ENCODE measurements around the gene JAK1.

The JAK1 gene

GRCh38 chr1:64849942-64850341 lies 116.4 kb downstream of the JAK1 start:
- DNase-seq, result no peak
- H3K9me3 ChIP-seq (ENCODE audit: severe bottlenecking), result no peaks in the 10 kb centered on the region
- no peaks in the 10 kb centered on the region for H3K27me3 ChIP-seq (ENCODE audit: insufficient read depth, low read depth, severe bottlenecking)
- H3K4me3 ChIP-seq (ENCODE audit: low read depth, low read length), result no peak overlapping the region
- H3K27ac ChIP-seq, result no peak overlapping the region
- TF ChIP-seq CTCF (IDR thresholded peaks at IDR 0.05; ENCODE audit: low read depth, low read length), result no peak
- no peaks in the 10 kb centered on the region; the same call in none of the 2 replicates for H3K36me3 ChIP-seq

GRCh38 chr1:64848803-64849202 lies 117.5 kb downstream of the JAK1 start:
- no peak for DNase-seq
- Histone ChIP-seq H3K27me3 (ENCODE audit: insufficient read depth, low read depth, severe bottlenecking) (no peaks in the 10 kb centered on the region), H3K4me3 (ENCODE audit: low read depth, low read length) (no peak overlapping the region), H3K27ac (no peak overlapping the region), H3K9me3 (ENCODE audit: severe bottlenecking) (no peaks in the 10 kb centered on the region), H3K36me3 (peaks cover 2% of the 10 kb centered on the region)
- no peak for TF ChIP-seq CTCF (IDR thresholded peaks at IDR 0.05; ENCODE audit: low read depth, low read length)

GRCh38 chr1:64848136-64848535 lies 118.2 kb downstream of the JAK1 start:
- no peak for DNase-seq
- Histone ChIP-seq H3K27me3 (ENCODE audit: insufficient read depth, low read depth, severe bottlenecking) (no peaks in the 10 kb centered on the region), H3K9me3 (ENCODE audit: severe bottlenecking) (no peaks in the 10 kb centered on the region), H3K4me3 (ENCODE audit: low read depth, low read length) (no peak overlapping the region), H3K36me3 (peaks cover 5% of the 10 kb centered on the region), H3K27ac (no peak overlapping the region)
- no peak for TF ChIP-seq CTCF (IDR thresholded peaks at IDR 0.05; ENCODE audit: low read depth, low read length)

GRCh38 chr1:64847666-64848065 lies 118.7 kb downstream of the JAK1 start:
- Histone ChIP-seq H3K27me3 (ENCODE audit: insufficient read depth, low read depth, severe bottlenecking) (no peaks in the 10 kb centered on the region), H3K4me3 (ENCODE audit: low read depth, low read length) (no peak overlapping the region), H3K9me3 (ENCODE audit: severe bottlenecking) (no peaks in the 10 kb centered on the region), H3K27ac (no peak overlapping the region), H3K36me3 (peaks cover 5% of the 10 kb centered on the region)
- no peak for TF ChIP-seq CTCF (IDR thresholded peaks at IDR 0.05; ENCODE audit: low read depth, low read length)
- DNase-seq, result no peak

- H3K27me3 ChIP-seq (ENCODE audit: insufficient read depth, low read depth, severe bottlenecking), result no peaks in the 10 kb centered on the region
- no peak overlapping the region for H3K4me3 ChIP-seq (ENCODE audit: low read depth, low read length)
- no peaks in the 10 kb centered on the region for H3K9me3 ChIP-seq (ENCODE audit: severe bottlenecking)
- DNase-seq, result no peak
- no peak for TF ChIP-seq CTCF (IDR thresholded peaks at IDR 0.05; ENCODE audit: low read depth, low read length)
- H3K27ac ChIP-seq, result no peak overlapping the region
- H3K36me3 ChIP-seq, result peaks cover 5% of the 10 kb centered on the region
Observed at GRCh38 chr1:64846573-64847430, 119.5 kb downstream of the JAK1 start.

Data from WERI-Rb-1 (cell line).